Fibroblast of peridontal ligament (primary cell): ENCODE results near the gene UBE2N.
A peak's percentile ranks its signal among the peaks of the same experiment; 100 is the strongest.

ENCODE experiments used
- DNase-seq: peaks from one replicate; pipeline ENCODE4 v3.0.0-alpha.2; 2010; ENCODE audit errors: extremely low read depth

Gene UBE2N, protein sequence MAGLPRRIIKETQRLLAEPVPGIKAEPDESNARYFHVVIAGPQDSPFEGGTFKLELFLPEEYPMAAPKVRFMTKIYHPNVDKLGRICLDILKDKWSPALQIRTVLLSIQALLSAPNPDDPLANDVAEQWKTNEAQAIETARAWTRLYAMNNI

DNA sequence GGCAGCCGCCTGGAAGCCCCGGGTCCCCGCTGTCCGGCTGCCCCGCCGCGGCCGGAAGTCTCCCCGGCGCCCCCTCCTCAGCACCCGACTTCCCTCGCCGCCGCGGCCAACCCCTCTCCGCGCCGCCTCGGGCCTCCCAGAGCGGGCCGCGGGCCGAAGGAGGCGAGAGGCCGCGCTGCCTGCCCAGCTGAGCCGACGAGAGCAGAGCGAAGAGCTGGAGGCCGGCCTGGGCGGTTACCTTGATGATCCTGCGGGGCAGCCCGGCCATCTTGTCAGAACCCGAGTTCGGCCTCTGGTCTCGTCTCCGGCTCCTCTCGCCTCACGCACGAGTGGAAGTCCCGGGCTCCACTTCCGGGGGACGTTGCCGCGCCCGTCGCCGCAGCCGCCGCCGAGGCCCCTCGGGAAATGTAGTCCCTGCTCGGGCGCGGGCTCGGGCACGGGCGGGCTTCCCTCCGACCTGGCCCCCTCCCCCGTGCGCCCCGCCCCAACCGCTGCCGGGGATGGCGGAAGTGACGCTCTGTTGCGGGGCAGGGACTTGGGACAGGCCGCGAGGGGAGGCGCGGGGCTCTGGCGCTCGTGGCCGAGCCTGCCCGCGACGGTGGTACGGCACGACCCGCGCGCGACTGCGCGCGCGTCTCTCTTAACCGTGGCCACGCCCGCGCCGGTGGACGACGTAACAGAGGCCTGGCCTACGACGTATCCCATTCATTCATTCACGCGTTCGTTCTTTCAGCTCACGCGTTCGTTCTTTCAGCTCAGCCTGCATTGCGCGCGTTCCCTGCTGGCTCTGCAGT, at the start of gene UBE2N:
Gene UBE2N (minus strand): TSS at position 331 of the 794 bp plus-strand sequence. CDS start 63 bp downstream, at position 268.
- DNase-seq: peak; percentile 89

DNA sequence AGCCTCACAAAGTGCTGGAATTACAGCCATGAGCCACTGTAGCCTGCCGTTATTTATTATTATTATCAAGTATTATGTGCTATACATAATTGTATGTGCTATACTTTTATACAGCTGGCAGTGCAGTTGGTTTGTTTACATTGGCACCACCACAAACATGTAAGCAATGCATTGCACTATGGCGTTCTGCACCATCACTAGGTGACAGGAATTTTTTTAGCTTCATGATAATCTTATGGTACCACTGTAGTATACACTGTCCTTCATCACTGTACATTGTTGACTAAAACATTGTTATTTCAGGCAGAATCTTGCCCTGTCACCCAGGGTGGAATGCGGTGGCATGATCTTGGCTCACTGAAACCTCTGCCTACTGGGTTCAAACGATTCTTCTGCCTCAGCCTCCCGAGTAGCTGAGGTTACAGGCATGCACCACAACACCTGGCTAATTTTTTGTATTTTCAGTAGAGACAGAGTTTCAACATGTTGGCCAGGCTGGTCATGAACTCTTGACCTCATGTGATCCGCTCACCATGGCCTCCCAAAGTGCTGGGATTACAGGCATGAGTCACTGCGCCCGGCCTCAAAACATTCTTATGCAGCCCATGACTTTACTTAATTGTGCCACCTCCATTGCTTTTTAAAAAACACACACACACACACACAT, 42.7 kb upstream of the UBE2N start:
- peak; percentile 41 for DNase-seq

DNA sequence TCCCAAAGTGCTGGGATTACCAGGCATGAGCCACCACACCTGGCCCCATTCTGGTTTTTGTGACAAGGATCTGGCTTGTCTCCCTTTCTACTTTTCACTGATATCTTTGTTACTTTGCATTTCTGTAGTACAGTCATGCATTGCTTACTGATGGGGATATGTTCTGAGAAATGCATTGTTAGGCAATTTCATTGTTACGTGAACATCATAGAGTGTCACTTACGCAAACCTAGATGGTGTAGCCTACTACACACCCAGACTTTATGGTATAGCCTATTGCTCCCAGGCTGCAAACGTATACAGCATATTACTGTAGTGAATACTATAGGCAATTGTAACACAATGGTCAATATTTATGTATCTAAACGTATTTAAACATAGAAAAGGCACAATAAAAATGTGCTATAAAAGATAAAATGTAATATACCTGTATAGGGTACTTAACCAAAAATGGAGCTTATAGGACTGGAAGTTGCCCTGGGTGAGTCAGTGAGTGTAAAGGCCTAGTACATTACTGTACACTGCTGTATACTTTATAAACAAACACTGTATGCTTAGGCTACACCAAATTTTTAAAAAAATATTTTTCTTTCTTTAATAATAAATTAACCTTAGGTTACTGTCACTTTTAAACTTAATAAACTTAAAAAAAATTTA, 41.5 kb upstream of the UBE2N start:
- no peak for DNase-seq

DNA sequence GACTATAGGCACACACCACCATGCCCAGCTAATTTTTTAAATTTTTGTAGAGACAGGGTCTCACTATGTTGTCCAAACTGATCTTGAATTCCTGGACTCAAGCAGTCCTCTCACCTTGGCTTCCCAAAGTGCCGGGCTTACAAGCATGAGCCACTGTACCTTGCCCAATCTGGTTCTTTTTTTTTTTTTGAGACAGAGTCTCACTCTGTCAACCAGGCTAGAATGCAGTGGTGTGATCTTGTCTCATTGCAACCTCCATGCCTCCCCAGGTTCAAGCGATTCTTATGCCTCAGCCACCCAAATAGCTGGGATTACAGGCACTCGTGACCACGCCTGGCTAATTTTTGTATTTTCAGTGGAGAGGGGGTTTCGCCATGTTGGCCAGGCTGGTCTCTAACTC, 41.0 kb upstream of the UBE2N start:
- DNase-seq: no peak

DNA sequence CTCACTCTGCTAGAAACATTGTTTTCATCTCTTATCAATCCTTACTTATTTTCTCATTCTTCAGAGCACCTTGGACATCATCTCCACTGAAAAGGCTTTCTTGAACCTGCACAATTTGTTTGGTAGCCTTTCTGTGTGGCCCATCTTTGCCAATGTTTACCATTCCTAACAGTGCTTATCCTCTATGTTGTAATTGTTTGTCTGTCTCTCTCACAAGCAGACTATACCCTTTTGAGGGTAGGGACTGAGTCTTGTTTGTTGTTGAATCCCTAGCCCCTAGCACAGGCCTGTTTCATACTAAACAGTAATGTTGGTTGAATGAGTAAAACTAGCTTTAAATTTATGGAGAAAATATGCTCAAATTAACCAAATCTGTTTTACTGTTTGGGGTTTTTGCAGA, 34.8 kb upstream of the UBE2N start:
- DNase-seq: no peak

DNA sequence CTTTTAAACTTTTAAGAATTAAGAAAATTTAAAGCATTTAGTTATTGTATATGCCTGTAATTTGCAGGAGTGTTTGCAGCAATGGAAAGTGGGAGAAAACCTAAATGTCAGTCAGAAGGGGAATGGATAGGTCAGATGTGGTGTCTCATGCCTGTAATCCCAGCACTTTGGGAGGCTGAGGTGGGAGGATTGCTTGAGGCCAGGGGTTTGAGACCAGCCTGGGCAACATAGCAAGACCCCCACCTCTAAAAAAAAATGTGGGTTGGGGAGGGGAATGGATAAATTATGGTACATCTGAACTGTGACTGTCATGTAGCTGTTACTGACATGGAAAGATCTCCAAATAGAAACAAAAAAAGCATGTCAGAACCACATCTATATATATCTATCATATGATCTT, 27.6 kb upstream of the UBE2N start:
- DNase-seq: no peak

DNA sequence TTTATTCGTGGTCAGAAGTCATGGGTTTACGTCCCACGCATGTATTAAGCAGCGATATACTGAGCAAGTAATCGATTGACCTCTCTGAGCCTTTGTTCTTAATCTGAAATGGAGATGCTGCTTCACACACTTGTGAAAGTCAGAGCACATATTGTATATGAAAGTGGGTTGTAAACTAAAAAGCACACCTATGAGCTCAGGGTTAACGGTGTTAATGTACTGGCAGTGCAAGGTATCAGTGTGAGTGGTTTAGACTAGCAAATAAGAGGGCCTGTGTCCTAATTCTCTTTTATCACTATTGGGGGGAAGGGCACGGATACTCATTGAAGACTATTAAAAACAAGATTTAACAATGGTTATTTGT, 26.2 kb upstream of the UBE2N start:
- DNase-seq: no peak

DNA sequence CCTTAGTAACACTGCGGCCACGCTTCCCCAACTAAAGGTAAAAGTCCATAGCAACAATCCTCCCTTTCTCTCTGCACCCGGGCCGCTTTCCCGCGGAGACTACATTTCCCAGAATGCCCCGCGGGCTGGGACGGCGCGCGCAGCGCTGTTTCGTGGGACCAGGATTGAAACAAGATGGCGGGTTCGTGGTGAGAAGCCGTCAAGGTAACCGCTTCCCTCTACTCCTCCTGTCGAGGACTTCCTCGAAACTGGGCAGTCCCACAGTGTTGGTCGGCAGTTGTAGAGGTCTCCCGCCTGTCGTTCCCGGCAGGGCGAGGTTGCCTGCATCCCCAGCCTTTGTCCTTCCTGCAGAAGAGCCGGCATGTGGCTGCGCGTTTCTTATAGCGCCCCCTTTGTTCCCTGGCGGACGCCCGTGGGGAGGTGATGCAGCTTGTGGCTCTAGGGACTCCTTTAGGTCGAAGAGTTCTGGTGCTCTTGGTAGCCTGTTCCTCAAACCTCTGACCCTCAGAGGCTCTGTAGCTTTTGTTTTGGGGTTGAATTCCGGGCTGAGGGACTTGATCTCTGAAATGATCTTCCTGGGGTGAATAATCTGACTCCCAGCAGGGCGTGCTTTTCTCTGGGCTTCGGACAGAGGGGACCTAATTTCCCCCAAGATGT, 25.7 kb upstream of the UBE2N start, which contains the start of gene MRPL42:
Gene MRPL42 (plus strand): TSS at position 164 of the 657 bp plus-strand sequence. CDS start 1,772 bp downstream, outside the sequence.
- DNase-seq: peak; percentile 84

DNA sequence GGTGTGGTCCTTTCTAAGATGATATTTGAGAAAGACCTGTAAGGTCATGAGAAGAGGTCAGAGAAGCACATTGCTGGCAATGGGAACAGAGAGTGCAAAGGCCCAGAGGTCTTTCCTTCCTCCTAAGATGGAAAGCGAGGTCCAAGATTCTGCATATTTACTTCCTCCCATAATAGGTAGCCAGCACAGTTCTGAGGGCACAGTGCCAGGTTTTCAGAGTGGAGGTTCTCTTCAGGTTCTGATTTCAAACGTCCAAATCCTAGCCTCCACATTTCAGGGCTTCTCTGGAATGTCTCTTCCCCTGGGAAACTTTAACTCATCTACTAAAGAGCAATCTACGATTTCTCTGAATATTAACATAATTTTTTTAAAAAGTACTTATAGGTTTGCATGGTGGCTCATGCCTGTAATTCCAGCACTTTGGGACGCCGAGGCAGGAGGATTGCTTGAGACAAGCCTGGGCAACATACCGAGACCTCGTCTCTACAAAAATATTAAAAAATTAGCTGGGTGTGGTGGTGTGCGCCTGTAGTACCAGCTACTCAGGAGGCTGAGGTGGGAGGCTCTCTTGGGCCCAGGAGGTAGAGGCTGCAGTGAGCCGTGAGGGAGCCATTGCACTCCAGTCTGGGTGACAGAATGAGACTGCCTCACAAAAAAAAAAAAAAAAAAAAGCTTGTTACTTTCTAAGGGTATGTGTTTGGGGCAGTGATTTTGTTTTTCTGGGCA, 25.0 kb upstream of the UBE2N start:
- DNase-seq: no peak

DNA sequence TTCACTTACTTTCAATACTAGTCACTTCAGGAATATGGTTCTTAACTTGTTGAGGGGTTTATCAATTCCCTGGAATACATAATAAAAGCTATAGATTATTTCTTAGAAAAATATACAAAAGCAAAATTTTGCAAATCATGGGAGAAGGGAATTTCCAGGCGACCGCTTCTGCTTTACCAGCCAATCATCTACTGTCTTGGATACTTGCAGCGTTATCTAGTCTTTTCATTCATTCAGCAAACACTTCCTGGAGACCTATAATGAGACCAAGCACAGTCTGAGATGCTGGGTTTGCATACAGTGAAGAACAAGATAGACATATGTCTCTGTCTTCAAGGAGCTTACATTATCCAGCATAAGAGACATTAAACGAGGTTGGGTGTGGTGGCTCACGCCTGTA, 24.1 kb upstream of the UBE2N start:
- no peak for DNase-seq

DNA sequence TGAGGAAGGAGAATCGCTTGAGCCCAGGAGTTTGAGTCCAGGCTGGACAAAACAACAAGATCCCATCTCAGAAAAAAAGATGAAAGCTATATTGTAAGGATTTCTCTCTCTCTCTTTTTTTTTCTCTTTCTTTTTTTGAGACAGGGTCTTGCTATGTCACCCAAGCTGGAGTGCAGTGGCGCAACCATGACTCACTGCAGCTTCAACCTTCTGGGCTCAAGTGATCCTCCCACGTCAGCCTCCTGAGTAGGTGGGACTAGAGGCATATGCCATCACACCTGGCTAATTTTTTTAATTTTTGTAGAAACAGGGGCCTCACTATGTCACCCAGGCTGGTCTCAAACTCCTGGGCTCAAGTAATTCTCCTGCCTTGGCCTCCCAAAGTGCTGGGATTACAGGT, 19.8 kb upstream of the UBE2N start:
- DNase-seq: no peak

DNA sequence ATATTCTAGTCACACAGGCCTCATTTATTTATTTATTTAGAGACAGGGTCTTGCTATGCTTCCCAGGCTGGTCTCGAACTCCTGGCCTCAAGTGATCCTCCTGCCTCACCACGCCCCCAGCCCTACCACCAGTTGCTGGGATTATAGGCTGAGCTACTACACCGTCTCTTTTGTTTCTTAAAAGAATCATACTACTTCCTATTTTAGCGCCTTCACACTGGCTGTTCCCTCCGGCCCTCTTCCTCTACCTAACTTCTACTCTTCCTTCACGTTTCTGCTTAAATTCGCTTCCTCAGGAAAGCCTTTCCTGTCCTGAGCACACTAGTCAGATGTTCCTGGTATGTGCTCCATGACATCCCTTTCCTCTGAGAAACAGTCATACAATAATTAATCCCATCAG, 19.2 kb upstream of the UBE2N start:
- DNase-seq: no peak

DNA sequence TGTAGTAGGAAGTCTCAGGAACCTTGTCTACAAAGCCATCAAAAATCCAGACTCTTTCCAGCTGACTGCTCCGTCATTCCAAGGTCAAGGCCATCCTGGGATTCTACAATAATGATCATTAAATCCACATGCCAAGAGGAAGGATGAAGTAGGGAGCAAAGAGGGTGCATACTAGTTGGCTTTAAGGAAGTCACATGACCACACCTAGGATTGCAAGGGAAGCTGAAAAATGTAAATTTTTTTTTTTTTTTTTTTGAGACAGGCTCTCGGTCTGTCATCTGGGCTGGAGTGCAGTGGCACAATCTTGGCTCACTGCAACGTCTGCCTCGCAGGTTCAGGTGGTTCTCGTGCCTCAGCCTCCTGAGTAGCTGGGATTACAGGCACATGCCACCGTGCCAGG, 18.3 kb upstream of the UBE2N start:
- no peak for DNase-seq

DNA sequence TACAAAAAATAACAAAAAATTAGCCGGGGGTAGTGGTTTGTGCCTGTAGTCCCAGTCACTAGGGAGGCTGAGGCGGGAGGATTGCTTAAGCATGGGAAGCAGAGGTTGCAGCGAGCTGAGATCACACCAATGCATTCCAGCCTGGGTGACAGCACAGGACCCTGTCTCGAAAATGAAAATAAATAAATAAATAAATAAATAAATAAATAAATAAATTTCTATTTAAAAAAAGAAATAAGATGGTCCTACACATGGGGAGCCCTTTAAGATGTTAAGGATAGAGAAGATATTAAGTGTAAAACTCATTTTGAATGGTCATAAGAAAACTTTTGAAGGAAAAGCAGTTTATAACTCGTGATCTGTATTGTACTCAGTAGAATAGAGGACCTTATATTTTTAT, 17.4 kb upstream of the UBE2N start:
- no peak for DNase-seq

DNA sequence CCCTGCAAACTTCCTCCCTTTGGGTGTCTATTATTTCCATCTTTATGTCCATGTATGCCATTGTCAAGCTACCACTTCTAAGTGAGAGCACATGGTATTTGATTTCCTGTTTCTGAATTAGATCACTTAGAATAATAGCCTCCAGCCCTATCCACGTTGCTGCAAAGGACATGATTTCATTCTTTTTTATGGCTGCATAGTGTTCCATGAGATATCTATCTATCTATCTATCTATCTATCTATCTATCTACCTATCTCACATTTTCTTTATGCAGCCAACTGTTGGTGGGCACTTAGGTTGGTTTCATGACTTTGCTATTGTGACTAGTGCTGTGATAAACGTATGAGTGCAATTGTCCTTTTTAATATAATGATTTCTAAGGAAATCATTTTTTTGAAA, 14.3 kb upstream of the UBE2N start:
- DNase-seq: no peak

DNA sequence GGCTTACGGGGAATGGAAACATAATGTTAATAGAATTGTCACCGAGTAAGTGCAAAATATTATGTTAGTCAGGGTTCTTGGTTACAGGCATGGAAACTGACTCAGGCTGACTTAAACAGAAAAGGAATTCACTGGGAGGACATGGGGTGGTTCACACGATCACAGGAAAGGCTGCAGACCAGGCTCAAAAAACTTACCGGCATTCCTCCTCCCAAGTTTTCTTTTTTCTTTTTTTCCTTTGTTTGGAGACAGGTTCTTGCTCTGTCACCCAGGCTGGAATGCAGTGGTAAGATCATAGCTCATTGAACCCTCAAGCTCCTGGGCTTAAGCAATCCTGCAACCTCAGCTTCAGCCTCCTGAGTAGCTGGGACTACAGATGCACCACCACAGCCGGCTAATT, 11.9 kb upstream of the UBE2N start:
- no peak for DNase-seq

DNA sequence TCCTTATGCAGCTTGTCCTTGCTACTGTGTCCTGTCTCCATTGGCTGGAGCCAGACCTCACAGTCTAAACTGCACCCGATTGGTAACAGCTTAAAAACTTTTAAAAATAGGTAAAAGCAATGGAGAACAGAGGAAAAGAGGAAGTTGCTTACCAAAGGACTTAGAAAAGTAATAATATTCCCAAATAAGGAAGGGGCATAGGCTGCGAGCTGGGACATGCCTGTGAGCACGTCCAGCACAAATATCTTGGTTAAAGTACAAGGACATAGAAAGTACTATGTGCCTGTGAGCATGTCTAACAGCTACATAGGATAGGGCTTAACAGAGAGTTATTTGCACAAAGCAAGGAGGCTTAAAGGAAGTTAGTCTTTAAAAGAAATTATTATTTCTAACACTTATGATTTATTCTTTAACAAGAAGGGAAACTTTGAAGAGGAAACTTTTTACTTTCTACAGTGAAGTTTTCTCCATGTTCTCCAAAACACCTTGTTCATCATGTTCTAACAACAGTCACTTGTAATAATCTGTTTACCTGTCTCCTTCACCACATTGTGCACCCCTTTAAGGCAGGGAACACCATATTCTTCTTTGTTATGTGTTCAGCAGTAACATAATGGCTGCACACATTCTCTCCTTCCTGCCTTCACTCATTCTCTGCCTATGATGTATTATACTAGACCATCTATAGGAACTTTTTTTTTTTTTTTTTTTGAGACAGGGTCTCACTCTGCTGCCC, 9.8 kb upstream of the UBE2N start:
- no peak for DNase-seq

DNA sequence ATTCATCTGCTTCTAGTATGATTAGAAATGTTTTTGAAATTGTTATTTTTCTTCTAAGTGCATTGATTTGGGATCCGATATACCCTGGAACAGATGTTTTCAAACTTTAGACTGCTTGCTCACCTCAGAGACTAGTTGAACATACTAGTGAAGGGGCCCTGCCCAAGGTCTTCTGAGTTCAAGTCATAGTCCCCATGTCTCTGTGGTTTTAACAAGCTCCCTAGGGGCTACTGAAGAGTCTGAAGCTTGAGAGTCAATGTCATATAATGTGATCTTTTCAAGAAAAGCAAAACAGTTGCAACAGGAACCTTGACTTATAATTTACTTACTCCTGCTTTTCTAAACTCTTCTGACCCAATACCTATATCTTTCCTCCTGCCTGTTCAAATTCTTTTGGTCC, 7.5 kb upstream of the UBE2N start:
- no peak for DNase-seq

DNA sequence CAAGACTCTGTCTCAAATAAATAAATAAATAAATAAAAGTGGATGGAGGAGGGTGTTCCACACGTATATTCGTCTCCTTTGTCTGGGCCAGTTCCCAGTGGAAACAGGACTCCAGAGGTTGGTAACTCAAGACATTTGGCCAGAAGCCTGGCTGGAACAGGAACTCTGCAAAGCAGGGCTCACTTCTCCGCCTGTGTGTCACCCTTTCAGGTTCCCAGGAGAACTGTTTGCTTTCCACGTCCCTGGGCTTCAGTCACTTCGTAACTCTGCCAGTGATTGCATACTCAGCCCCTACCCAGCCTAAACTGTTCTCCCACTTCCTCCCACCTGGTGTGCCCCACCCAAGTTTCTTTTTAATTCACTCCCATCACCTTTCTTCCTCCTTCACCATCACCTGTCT, 7.0 kb upstream of the UBE2N start:
- no peak for DNase-seq

DNA sequence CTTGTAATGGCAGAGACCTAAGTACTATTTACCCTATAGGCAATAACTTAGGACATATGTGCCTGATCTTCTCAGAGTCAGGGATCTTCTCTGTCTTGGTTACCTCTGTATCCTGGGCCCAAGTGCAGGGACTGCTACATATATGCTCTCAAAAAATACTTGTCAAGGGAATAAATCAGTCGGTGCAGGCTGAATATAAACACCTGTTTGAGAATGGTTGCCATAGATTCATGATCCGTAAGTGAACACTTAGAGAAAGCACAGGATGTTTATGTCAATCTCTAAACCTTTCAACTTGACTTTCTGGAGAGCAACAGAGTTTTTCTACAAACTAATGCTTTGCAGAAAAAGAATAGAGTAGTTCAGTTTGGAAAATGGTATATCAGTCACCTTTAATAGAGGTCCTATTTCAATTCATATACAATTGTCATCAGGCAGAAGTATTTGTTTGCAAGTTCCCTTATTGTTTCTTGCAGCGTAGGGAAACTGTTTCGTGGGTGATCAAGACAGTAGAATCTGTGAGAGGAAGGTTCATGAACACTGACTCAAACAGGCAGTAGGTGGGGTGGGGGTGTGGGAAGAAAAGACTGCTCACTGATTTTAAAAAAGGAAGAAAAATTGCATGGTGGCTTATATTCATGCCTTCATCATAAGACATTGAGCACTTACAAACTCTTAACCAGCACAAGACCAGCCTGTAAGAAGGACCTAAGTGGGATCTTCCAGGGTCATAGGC, 6.0 kb upstream of the UBE2N start:
- no peak for DNase-seq
